Measurements from ENCODE around the gene PXMP4.

The PXMP4 gene

DNA sequence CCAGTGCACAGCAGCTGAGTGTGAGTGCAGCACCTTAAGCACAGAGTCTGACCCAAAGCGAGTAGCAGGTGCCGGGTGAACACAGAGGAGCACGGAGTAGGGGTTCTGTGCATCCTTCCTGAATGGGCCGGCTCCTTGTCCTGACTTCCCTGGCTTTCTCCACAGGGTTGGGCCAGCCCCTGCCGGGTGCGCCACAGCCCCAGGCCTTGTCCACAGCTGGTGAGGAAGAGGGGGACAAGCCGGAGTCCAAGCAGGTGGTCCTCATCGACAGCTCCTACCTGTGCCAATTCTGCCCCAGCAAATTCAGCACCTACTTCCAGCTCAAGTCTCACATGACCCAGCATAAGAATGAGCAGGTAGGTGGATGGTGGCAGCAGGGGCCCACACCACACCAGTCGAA lies 46.6 kb upstream of the PXMP4 start:
- TF ChIP-seq YY1 (IDR thresholded peaks at IDR 0.05; ENCODE audit: low read depth): no peak
- TF ChIP-seq EGR1 (IDR thresholded peaks at IDR 0.05): no peak
- TF ChIP-seq, protein P1, sequence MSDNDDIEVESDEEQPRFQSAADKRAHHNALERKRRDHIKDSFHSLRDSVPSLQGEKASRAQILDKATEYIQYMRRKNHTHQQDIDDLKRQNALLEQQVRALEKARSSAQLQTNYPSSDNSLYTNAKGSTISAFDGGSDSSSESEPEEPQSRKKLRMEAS (IDR thresholded peaks at IDR 0.05): no peak
- TF ChIP-seq, protein P2, sequence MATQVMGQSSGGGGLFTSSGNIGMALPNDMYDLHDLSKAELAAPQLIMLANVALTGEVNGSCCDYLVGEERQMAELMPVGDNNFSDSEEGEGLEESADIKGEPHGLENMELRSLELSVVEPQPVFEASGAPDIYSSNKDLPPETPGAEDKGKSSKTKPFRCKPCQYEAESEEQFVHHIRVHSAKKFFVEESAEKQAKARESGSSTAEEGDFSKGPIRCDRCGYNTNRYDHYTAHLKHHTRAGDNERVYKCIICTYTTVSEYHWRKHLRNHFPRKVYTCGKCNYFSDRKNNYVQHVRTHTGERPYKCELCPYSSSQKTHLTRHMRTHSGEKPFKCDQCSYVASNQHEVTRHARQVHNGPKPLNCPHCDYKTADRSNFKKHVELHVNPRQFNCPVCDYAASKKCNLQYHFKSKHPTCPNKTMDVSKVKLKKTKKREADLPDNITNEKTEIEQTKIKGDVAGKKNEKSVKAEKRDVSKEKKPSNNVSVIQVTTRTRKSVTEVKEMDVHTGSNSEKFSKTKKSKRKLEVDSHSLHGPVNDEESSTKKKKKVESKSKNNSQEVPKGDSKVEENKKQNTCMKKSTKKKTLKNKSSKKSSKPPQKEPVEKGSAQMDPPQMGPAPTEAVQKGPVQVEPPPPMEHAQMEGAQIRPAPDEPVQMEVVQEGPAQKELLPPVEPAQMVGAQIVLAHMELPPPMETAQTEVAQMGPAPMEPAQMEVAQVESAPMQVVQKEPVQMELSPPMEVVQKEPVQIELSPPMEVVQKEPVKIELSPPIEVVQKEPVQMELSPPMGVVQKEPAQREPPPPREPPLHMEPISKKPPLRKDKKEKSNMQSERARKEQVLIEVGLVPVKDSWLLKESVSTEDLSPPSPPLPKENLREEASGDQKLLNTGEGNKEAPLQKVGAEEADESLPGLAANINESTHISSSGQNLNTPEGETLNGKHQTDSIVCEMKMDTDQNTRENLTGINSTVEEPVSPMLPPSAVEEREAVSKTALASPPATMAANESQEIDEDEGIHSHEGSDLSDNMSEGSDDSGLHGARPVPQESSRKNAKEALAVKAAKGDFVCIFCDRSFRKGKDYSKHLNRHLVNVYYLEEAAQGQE (IDR thresholded peaks at IDR 0.05; ENCODE audit: low read depth): no peak
- TF ChIP-seq CEBPB (IDR thresholded peaks at IDR 0.05): no peak
- TF ChIP-seq FOXM1 (IDR thresholded peaks at IDR 0.05; ENCODE audit: borderline replicate concordance, low read depth): no peak
- TF ChIP-seq, protein P3, sequence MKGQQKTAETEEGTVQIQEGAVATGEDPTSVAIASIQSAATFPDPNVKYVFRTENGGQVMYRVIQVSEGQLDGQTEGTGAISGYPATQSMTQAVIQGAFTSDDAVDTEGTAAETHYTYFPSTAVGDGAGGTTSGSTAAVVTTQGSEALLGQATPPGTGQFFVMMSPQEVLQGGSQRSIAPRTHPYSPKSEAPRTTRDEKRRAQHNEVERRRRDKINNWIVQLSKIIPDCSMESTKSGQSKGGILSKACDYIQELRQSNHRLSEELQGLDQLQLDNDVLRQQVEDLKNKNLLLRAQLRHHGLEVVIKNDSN (IDR thresholded peaks at IDR 0.05): no peak
- TF ChIP-seq RAD21 (IDR thresholded peaks at IDR 0.05; ENCODE audit: low read depth): no peak
- TF ChIP-seq CREB1 (IDR thresholded peaks at IDR 0.05; ENCODE audit: low read depth): no peak
- TF ChIP-seq TCF12 (IDR thresholded peaks at IDR 0.05; ENCODE audit: low read depth): no peak
- no peak for TF ChIP-seq EP300 (IDR thresholded peaks at IDR 0.05; ENCODE audit: borderline replicate concordance)
- TF ChIP-seq TEAD4 (IDR thresholded peaks at IDR 0.05): no peak
- TF ChIP-seq ZBTB7A (IDR thresholded peaks at IDR 0.05; ENCODE audit: low read depth): no peak
- TF ChIP-seq NFIC (IDR thresholded peaks at IDR 0.05): no peak
- no peak for TF ChIP-seq TAF1 (IDR thresholded peaks at IDR 0.05; ENCODE audit: low read depth)

DNA sequence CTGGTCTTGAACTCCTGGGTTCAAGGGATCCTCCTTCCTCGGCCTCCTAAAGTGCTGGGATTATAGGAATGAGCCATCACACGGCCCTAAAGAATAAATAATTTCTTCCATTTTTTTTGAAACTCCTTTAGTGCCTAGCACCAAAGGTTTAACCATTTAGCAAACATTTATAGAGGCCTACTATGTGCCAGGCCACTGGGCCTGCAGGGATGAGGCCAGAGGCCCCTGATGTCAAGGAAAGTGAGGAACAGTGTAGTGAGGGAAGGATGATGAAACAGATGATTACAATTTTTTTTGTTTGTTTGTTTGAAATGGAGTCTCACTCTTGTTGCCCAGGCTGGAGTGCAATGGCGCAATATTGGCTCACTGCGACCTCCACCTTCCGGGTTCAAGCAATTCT lies 45.5 kb upstream of the PXMP4 start:
- TF ChIP-seq, protein P3 (IDR thresholded peaks at IDR 0.05): no peak
- TF ChIP-seq, protein P1 (IDR thresholded peaks at IDR 0.05): no peak
- TF ChIP-seq ZBTB7A (IDR thresholded peaks at IDR 0.05; ENCODE audit: low read depth) (no peak), CEBPB (IDR thresholded peaks at IDR 0.05) (no peak), EP300 (IDR thresholded peaks at IDR 0.05; ENCODE audit: borderline replicate concordance) (no peak), EGR1 (IDR thresholded peaks at IDR 0.05) (no peak)
- TF ChIP-seq, protein P2 (IDR thresholded peaks at IDR 0.05; ENCODE audit: low read depth): no peak

DNA sequence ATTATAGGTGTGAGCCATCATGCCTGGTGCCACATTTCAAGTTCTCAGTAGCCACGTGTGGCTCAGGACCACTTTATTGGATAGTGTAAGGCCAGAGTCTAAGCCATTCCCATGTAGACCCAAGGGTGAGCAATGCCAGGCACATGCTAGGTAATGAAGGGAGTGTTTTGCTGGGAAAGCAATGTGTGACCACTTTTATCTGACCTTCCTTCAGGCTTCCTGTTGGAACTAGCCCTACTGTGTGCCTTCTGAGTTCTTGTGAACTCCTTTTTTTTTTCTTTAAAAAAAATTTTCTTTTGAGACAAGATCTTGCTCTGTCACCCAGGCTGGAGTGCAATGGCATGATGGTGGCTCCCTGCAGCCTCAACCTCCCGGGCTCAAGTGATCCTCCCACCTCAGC lies 45.0 kb upstream of the PXMP4 start:
- TF ChIP-seq, protein P1 (IDR thresholded peaks at IDR 0.05): no peak
- TF ChIP-seq TAF1 (IDR thresholded peaks at IDR 0.05; ENCODE audit: low read depth) (no peak), EP300 (IDR thresholded peaks at IDR 0.05; ENCODE audit: borderline replicate concordance) (no peak), FOXM1 (IDR thresholded peaks at IDR 0.05; ENCODE audit: borderline replicate concordance, low read depth) (no peak)

DNA sequence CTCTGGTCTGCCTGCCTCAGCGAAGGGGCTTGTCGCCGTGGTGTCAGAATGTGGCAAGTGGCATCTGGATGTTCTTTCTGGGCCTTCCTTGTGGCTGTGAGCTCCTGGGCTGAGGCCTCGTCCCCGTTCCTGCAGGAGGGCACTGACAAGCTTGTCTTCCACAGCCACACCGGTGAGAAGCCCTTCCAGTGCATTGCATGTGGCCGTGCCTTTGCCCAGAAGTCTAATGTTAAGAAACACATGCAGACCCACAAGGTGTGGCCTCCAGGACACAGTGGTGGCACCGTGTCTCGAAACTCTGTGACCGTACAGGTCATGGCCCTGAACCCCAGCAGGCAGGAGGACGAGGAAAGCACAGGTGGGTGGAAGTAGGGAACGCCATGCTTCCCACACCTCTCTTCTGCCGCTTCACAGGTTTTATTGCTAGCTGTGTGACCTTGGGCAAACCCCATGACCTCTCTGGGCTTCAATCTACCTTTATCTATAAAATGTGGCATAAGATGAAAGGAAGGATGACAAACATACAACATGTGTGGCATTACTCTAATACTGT lies 41.7 kb upstream of the PXMP4 start:
- no peak for TF ChIP-seq EP300 (IDR thresholded peaks at IDR 0.05; ENCODE audit: borderline replicate concordance)
- no peak for TF ChIP-seq EGR1 (IDR thresholded peaks at IDR 0.05)
- TF ChIP-seq, protein P3 (IDR thresholded peaks at IDR 0.05): no peak
- TF ChIP-seq TCF12 (IDR thresholded peaks at IDR 0.05; ENCODE audit: low read depth): no peak
- TF ChIP-seq RAD21 (IDR thresholded peaks at IDR 0.05; ENCODE audit: low read depth): no peak
- no peak for TF ChIP-seq NFIC (IDR thresholded peaks at IDR 0.05)
- TF ChIP-seq, protein P1 (IDR thresholded peaks at IDR 0.05): no peak
- TF ChIP-seq ZBTB7A (IDR thresholded peaks at IDR 0.05; ENCODE audit: low read depth): no peak
- TF ChIP-seq TAF1 (IDR thresholded peaks at IDR 0.05; ENCODE audit: low read depth): no peak
- no peak for TF ChIP-seq YY1 (IDR thresholded peaks at IDR 0.05; ENCODE audit: low read depth)
- TF ChIP-seq CREB1 (IDR thresholded peaks at IDR 0.05; ENCODE audit: low read depth): no peak

DNA sequence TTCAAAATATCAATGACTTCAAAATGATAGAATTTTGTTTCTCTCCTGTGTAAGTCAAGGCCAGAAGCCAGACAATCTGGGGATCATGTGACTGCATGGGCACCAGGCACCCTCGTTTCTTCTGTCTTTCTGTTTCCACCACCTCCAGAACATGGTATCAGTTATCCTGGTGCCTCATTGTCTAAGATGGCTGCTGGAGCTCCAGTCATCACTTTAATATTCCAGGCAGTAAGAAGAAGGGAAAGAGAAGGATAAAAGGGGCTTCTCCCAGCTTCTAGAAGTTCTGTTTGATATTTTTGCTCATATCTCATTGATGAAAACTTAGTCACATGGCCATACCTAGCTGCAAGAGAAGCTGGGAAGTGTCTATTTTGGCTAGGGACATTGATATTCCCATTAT lies 37.3 kb upstream of the PXMP4 start:
- TF ChIP-seq, protein P2 (IDR thresholded peaks at IDR 0.05; ENCODE audit: low read depth): no peak
- TF ChIP-seq EP300 (IDR thresholded peaks at IDR 0.05; ENCODE audit: borderline replicate concordance) (no peak), TAF1 (IDR thresholded peaks at IDR 0.05; ENCODE audit: low read depth) (no peak), EGR1 (IDR thresholded peaks at IDR 0.05) (no peak), YY1 (IDR thresholded peaks at IDR 0.05; ENCODE audit: low read depth) (no peak), TCF12 (IDR thresholded peaks at IDR 0.05; ENCODE audit: low read depth) (no peak)
- TF ChIP-seq, protein P3 (IDR thresholded peaks at IDR 0.05): no peak
- TF ChIP-seq, protein P1 (IDR thresholded peaks at IDR 0.05): no peak
